Kidney tubule cell (primary cell): Measurements from ENCODE around the gene ARHGAP1.
"Not testable (repeated sequence)": the region's sequence is repeated elsewhere in the genome, so short reads cannot be mapped to it uniquely, and the experiment has no call there.

ENCODE experiments used
- DNase-seq: peaks from one replicate; pipeline ENCODE4 v3.0.0-alpha.2; 2018; ENCODE audit warnings: low spot score

ARHGAP1 gene

DNA sequence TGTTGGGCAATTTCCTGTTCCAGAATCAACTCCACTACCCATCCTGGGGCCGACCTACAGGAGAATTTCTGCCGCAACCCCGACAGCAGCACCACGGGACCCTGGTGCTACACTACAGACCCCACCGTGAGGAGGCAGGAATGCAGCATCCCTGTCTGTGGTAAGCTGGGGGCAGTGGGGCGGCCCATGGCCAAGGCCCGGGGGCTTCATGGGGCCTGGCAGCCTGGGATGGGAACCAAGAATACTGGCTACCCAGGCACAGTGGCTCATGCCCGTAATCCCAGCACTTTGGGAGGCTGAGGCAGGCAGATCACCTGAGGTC, 22.9 kb upstream of the ARHGAP1 start:
- DNase-seq = no peak

DNA sequence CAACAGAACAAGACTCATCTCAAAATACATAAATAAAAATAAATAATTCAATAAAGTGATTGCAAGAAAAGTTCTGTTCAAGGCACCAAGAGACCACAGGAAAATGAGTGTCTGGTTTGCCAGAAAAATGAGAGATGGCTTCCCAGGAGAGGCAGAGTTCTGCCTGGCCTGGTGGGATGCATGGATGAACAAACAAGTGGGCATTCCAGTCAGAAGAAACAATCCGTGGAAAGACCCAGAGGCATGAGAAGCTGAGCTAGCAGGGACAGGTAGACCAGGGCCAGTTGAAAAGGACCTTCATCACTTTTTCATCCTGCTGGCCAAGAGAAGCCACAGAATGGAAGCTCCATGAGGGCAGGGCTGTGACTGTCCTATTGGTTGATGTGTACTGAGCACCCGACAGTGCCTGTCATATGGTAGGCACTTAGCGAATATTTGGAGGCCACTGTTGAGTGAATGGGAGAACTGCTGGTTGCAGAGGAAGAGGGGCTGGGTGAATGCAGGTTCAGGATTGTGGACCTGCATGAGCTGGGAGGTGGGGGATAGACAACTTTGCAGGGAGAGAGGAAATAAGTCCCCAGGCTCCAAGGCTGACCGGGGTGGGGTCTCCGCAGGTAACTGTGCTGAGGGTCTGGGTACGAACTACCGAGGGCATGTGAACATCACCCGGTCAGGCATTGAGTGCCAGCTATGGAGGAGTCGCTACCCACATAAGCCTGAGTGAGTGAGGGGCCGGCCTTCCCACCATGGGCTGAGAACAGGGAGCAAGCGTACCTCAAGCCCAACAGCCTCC, 22.3 kb upstream of the ARHGAP1 start:
- DNase-seq = no peak

DNA sequence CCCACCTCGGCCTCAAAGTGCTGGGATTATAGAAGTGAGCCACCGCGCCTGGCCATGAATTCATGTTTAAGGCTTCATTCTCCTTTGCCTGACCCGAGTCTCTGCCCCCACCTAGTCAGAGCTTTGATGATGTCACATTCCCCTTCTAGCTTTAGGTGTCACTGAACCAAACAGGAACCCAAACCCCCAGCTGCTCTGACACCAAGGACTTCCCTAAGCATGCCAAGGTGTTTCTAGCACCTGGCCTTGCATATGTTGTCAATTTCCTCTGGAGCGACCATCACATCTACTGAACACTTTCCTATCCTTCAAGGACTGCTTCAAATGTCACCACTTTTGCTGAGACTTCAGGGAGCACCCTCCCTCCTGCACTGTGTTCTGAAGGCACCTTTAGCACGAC, 20.9 kb upstream of the ARHGAP1 start:
- DNase-seq = no peak

DNA sequence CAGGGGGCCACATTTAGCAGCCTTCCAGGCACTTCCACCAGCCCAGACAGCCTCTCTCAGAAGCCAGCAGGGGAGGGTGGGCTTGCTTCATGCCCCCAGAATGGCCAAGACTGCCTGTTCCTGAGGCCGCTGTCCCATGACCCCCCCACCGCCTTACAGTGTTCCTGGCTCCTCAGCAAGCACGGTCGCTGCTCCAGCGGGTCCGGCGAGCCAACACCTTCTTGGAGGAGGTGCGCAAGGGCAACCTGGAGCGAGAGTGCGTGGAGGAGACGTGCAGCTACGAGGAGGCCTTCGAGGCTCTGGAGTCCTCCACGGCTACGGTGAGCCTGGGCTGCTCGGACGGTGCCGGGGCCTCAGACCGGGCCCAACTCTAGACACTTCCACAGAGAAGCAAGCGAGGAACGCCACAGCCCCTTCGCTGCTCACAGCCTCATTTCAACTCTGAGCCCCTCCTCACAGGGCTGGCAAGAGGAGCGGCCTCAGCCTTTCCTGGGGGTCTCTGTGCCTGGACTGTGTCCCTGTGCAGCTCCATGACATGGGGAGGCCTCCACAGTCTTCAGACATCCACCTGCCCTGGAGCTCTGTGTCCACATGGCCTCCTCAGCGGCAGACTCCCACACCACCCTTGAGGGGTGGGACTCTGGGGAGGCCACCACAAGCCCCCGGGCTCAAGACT, 19.3 kb upstream of the ARHGAP1 start:
- DNase-seq = no peak

DNA sequence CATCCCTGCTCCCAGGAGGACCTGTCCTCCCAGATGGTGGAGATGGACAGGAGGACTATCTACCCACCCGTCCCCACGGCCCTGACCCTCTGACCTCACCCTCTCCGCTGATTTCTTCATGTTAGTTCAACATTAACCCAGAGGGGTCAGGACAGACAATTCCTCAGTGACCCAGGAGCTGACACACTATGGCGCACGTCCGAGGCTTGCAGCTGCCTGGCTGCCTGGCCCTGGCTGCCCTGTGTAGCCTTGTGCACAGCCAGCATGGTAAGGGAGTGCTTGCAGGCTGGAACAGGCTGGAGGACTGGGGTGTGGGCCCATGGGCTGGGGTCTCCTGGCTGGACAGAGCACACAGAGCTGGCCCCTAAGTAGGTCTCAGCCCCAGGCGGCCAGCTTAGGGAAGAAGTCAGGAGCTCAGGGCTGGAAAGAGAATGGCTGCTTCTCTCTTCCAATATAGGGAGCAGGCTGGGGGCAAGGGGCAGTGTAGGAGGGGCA, 18.7 kb upstream of the ARHGAP1 start, which contains the start of gene F2:
TSS of gene F2 (plus strand) at position 166 of the 495 bp plus-strand sequence. CDS start at position 189, 23 bp downstream.
- peak; percentile 32 for DNase-seq

DNA sequence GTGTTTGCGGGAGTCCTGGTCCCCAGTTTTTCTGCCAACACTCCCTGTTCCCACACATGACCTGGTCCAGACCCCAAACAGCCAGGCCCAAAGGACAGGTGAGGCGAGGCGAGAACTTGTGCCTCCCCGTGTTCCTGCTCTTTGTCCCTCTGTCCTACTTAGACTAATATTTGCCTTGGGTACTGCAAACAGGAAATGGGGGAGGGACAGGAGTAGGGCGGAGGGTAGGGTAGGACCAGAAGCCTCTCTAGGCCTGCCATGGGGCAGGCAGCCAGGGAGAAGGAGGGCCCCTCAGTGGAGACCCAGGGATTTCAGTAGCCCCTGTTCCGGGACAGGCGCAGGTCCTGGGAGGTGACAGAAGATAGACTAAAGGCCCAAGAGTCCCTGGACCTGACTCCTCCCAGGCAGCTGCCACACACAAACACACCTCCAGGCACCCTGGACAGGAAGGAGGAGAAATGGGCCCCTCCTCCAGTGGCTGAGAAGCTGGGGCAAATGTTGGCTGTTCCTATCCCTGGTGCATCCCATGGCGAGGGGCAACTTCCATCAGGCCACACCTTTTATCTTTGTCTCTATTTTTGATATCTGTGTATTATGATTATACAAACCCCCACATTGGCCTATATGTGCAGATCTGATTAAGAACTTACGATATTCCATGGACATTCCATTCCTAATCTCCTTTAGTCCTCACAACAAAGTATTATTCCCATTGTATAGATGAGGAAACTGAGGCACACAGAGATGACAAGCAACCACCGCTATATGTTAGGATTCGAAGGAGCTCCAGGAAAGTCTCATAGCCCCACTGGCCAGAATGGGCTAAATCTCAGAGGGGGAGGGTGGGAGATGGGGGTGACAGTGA, 18.0 kb upstream of the ARHGAP1 start:
- DNase-seq = no peak

DNA sequence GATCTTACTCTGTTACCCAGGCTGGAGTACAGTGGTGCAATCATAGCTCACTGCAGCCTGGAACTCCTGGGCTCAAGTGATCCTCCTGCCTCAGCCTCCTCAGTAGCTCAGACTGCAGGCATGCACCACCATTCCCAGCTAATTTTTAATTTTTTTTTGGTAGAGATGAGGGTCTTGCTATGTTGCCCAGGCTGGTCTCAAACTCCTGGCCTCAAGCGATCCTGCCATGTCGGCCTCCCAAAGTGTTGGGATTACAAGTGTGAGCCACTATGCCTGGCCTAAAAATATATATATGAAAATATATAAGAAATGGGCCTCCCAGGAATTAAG, 17.4 kb upstream of the ARHGAP1 start:
- DNase-seq = not testable (repeated sequence)

DNA sequence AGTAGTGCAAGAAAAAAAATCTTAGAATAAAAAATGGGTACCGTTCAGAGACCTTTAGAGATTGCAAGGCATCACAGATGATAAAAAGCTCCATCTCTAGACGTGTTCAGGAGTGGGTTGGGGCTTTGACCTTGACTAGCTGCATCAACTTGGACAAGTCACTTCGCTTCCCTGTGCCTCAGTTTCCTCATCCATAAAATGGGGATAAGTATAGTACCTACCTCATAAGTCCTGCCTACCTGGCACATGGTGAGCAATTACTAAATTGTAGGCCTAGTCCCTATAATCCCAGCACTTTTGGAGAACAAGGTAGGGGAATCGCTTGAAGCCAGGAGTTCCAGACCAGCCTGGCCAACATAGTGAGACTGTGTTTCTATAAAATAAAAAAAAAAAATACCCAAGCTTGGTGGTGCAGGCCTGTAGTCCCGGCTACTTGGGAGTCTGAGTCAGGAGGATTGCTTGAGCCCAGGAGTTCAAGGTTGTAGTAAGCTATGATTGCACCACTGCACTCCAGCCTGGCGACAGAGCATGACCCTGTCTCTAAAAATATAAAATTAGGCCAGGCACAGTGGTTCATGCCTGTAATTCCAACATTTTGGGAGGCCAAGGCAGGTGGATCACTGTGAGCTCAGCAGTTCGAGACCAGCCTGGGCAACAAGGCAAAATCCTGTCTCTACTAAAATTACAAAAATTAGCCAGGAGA, 12.6 kb upstream of the ARHGAP1 start:
- DNase-seq = peak; percentile 16

DNA sequence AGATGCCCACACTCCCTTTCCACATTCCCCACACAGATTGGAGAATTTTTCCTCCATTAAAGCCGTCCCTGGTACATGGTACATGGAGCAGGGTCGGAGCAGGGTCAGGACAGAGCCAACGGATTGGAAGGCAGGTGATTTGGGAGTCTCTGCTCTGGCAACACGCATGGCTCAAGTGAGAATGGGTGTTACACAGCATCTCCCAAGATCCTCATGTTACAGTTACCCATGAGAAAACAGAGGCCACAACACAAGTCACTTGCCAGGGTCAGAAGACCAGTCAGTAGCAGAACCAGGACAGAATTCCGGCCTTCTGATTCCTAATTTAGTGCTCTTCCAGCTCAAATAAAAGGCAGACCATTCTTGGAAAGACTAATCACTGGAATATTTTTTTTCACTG, 10.9 kb upstream of the ARHGAP1 start:
- no peak for DNase-seq

DNA sequence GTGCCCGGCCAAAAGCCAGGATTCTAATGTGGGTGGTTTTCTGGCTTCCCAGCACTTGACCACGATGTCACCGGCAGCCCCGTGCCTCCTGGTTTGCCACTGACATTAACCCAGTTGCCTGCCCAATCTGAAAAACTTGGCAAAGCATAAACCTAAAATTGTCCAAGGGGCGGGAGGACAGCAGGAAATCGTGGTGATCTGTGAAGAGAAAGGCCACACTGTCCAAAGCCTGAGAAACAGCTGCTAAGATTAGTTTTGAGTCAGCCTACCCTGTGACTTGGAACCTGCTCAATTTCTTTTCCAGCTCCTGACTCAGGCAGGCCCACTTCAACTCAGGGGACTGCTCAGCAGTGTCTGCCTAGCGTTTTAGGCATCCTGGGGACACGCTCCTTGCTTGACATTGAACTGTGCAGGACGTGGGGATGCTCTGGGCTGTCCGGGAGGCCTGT, 10.4 kb upstream of the ARHGAP1 start:
- DNase-seq = peak; percentile 75

DNA sequence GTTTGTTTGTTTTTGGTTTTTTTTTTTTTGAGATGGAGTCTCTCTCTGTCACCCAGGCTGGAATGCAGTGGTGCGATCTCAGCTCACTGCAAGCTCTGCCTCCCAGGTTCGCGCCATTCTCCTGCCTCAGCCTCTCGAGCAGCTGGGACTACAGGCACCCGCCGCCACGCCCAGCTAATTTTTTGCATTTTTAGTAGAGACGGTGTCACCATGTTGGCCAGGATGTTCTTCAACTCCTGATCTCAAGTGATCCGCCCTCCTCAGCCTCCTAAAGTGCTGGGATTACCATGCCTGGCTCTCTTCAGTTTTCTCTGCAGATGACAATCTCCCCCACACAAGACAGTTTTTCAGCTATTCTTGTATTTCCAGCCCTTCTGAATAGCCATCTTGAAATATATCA, 8.9 kb upstream of the ARHGAP1 start:
- DNase-seq = not testable (repeated sequence)

DNA sequence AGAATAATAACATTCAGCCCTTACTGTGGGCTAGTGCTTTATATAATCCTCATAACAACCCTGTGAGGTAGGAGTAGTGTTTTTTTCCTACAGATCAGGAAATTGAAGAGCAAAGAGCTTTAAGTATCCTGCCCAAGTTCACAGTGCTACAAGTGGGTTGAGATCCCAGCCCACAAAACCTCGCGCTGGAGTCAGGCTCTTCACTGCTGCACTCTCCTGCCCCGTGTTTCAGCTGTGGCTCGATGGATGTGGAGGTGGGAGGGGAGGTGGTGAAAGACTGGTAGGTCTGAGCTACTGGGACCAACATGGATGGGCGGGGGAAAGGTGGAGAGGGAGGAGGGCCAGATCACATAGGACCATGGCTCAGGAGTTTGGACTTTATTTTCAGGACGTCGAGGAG, 6.5 kb upstream of the ARHGAP1 start:
- no peak for DNase-seq

DNA sequence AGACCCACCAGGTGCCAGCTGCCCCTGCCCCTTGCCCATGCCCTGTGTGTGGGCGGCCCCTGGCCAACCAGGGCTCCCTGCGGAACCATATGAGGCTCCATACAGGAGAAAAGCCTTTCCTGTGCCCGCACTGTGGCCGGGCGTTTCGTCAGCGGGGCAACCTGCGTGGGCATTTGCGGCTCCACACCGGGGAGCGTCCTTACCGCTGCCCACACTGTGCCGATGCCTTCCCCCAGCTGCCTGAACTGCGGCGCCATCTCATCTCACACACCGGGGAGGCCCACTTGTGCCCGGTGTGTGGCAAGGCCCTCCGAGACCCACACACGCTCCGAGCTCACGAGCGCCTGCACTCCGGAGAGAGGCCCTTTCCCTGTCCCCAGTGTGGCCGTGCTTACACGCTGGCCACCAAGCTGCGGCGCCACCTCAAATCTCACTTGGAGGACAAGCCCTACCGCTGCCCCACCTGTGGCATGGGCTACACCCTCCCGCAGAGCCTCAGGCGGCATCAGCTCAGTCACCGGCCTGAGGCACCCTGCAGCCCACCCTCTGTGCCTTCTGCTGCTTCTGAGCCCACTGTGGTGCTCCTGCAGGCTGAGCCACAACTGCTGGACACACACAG, 4.8 kb upstream of the ARHGAP1 start:
- no peak for DNase-seq

DNA sequence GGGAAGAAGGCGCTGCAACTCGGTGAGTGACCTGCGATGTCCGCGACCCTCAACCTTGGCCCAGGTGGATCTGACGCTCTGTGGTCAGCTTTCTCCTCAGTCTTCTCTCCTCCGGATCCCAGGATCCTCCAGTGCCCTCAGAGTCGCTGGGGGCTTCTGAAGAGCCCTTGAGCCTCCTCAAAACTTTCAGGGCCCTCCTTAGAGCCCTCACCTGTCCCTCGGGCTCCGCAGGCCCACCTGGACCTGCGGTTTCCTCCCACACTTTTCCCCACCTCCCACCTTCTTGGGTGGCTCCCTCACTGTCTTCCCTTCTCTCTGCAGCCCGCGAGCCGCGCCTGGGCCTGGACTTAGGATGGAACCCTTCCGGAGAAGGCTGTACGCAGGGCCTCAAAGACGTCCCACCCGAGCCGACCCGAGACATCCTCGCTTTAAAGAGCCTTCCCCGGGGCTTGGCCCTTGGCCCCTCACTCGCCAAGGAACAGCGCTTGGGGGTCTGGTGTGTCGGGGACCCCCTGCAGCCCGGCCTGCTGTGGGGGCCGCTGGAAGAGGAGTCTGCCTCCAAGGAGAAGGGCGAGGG, 747 bp upstream of the ARHGAP1 start:
- DNase-seq = no peak

DNA sequence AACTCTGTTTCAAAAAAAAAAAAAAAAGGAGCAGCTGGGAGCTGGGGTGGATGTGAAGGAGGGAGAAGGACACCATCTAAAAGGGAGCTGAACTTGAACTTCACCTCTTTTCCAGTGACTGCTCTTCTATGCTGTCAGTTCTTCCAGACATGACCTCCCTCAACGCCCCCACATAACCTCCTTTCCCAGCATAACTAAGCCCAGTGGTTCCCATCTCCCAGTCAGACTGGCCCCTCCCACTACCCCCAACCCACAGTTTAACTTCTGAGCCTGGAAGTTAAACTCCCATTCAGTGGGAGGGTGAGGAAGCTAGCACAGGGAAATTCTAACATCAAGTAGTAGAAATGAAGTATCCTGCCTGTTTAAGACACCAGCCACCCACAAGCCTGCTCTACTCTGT, 1.8 kb downstream of the ARHGAP1 start:
- DNase-seq = no peak

DNA sequence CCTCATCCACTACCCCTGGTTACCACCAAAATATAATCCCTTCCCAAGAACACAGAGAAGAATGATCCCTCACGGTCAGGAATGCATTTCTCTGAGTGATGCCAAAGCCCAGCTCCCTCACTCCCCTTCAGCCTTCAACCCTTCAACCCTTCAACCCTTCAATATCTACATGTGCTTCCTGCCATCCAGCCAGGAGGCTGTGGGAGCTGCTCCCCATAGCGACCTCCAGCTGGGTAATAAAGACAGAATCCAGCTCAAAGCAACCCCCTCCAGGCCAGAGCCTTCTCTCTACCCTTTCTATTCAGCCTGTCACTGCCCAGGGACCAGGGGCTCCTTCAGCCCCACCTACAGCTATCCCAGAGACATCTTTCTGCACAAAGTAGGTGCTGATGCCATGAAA, 2.7 kb downstream of the ARHGAP1 start:
- DNase-seq = no peak

DNA sequence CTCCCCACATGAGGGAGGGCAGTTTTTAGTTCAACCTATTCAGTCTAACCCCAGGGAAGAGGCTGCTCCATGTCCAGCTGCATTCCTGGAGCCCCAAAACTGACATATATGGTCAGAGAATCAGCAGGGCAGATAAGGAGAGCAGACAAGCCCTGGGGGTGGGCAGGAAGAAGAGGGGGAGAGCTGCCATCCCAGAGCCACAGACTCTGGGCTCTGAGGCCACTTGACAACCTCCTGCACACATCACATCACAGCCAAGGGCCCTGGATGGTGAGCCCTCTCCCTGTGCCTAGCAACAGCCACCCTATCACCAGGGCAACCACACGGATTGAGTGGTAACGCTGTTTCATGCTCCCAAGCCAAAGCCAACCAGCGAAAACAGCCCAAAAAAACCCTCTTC, 3.1 kb downstream of the ARHGAP1 start:
- DNase-seq = no peak

DNA sequence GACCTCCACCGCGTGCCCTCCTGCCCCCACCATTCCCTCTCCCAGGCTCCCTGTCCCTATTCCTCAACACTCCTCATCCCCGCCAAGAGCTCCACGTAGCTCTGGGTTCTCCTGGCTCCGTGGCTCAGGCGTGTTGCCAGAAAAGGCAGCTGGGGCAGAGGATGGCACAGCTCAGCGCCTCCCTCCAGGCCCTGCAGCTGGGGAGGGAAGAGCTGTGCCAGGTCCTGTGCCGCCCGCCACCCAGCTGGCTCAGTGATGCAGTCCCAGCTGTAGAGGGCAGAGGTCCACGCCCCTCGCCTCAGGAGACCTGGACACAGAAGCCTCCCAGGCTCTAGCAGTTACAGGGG, 4.2 kb downstream of the ARHGAP1 start:
- no peak for DNase-seq

DNA sequence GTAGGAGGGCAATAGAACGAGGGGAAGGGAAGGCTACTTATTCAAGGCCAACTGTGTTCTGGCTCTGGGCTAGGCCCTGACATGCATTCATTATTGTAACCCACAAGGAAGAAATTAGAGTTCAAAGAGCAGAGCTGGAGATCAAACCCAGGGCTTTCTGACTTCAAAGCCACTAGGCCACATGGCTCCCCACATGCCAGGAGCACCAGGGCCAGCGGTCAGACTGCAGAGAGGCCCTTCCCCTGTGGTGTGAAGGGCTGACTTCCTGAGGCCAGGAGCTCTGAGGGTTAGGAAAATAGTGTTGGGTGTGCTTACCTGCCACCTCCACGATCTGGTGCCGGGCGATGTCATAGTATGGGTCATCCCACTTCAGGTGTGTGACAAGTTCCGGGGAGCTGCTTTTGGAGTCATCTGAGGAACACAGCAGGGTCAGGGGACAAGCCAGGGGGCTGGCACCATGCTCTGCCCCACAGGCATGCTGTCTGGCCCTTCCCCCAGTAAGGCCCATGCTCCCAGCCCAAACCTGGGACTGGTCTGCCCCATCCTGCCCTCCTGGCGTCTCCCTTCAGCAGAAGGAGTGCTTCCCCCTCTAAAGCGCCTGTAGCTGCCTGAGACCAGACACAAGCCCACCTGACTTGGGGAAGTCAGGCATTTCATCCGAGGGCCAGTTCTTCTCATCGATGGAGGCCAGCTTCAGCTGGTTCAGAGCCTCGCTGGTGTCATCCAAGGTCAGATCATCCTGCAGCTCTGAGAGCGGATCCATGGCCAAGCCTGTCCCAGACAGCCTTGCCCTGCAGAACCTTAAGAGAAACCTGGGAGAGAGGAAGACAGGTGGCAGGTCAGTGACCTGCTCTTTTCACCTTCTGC, 4.8 kb downstream of the ARHGAP1 start:
- no peak for DNase-seq

DNA sequence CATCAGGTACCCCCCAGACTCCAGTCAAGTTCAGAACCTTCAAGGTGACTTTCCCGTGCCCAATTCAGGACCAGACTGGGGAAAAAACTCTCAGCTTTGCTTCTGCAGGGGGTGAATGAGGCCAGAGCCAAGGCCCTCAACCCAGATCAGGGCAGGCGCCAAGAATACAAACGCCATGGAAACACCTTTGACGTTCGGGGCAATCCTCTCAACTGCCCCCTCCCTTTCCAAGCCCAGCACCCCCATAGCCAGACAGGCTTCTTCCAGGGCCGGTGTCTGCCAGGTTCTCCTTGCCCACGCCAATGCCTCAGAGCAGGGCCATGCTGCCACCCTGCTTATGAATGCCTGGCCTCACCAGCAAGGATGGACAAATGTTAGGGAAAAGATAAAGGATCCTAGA, 5.8 kb downstream of the ARHGAP1 start:
- DNase-seq = no peak
